Liver (tissue), 9 donors: ENCODE data around the gene PEAR1. TPM values are rescaled to one million over a fixed set of nuclear protein-coding genes. Genes with fewer than 3 reads are reported as not detected.

Source experiments
- DNase-seq: peaks from one replicate; pipeline ENCODE4 v3.0.0-alpha.2; 2017; ENCODE audit warnings: low spot score
- H3K27ac ChIP-seq, 2 donors: one replicate each; pipeline ENCODE4 v1.7.0; 2013; ENCODE audit warnings: inconsistent platforms in 2 of 2, low read length in 2 of 2, control low read depth in 1 of 2, low read depth in 1 of 2, mild to moderate bottlenecking in 1 of 2
- H3K27me3 ChIP-seq, 4 donors: one replicate each; pipeline versions ENCODE4 v1.6.1 to v1.7.0; 2013; ENCODE audit warnings: low read length in 3 of 4, inconsistent platforms in 1 of 4, mild to moderate bottlenecking in 1 of 4, moderate library complexity in 1 of 4; ENCODE audit not compliant: control insufficient read depth in 4 of 4, insufficient read depth in 4 of 4
- H3K36me3 ChIP-seq, 4 donors: one replicate each; pipeline versions ENCODE4 v1.6.1 to v1.7.0; 2013; ENCODE audit warnings: low read length in 3 of 4, mild to moderate bottlenecking in 3 of 4, low read depth in 1 of 4, moderate library complexity in 1 of 4; ENCODE audit not compliant: control insufficient read depth in 4 of 4, insufficient read depth in 3 of 4
- H3K4me1 ChIP-seq, 4 donors: one replicate each; pipeline versions ENCODE4 v1.6.1 to v1.7.0; 2013; ENCODE audit warnings: low read length in 3 of 4, mild to moderate bottlenecking in 3 of 4, moderate library complexity in 1 of 4; ENCODE audit not compliant: control insufficient read depth in 4 of 4, insufficient read depth in 4 of 4
- H3K4me3 ChIP-seq, 3 donors: one replicate each; pipeline versions ENCODE4 v1.6.1 to v1.7.0; 2013; ENCODE audit warnings: low read length in 3 of 3, control low read depth in 1 of 3, low read depth in 1 of 3, mild to moderate bottlenecking in 1 of 3
- H3K9ac ChIP-seq, 2 donors: one replicate each; pipeline ENCODE4 v1.7.0; 2013; ENCODE audit warnings: low read length in 2 of 2, mild to moderate bottlenecking in 2 of 2, moderate library complexity in 2 of 2, control low read depth in 1 of 2, low read depth in 1 of 2
- H3K9me3 ChIP-seq, 4 donors: one replicate each; pipeline versions ENCODE4 v1.6.1 to v1.7.0; 2013; ENCODE audit warnings: low read length in 3 of 4; ENCODE audit not compliant: control insufficient read depth in 4 of 4
- EGR1 ChIP-seq, 2 donors: IDR thresholded peaks; 2 replicates each; pipeline ENCODE4 v1.6.1; 2016 to 2018; ENCODE audit warnings: antibody characterized with exemption in 2 of 2, low read depth in 2 of 2
- FOXA1 ChIP-seq: IDR thresholded peaks from 2 replicates; pipeline ENCODE4 v1.6.1; 2016; ENCODE audit warnings: antibody characterized with exemption
- FOXA2 ChIP-seq: IDR thresholded peaks from 2 replicates; pipeline ENCODE4 v1.6.1; 2016; ENCODE audit warnings: antibody characterized with exemption
- GABPA ChIP-seq, 2 donors: IDR thresholded peaks in 1 of 2; conservative IDR thresholded peaks in 1 of 2; 2 replicates each; pipeline ENCODE4 v1.6.1; 2016; ENCODE audit warnings: antibody characterized with exemption in 2 of 2, mild to moderate bottlenecking in 1 of 2, moderate library complexity in 1 of 2
- HNF4A ChIP-seq, 2 donors: conservative IDR thresholded peaks; 2 replicates each; pipeline ENCODE4 v1.6.1; 2016; ENCODE audit warnings: antibody characterized with exemption in 2 of 2, mild to moderate bottlenecking in 2 of 2
- HNF4G ChIP-seq: IDR thresholded peaks from 2 replicates; pipeline ENCODE4 v1.6.1; 2016; ENCODE audit warnings: antibody characterized with exemption
- JUND ChIP-seq, 2 donors: IDR thresholded peaks; 2 replicates each; pipeline ENCODE4 v1.6.1; 2016; ENCODE audit warnings: antibody characterized with exemption in 2 of 2
- NR2F2 ChIP-seq: IDR thresholded peaks from 2 replicates; pipeline ENCODE4 v1.6.1; 2016; ENCODE audit warnings: antibody characterized with exemption
- RAD21 ChIP-seq, 2 donors: IDR thresholded peaks; 2 replicates each; pipeline ENCODE4 v1.6.1; 2016; ENCODE audit warnings: antibody characterized with exemption in 2 of 2, mild to moderate bottlenecking in 2 of 2
- RXRA ChIP-seq, 2 donors: IDR thresholded peaks; 2 replicates each; pipeline ENCODE4 v1.6.1; 2017 to 2018; ENCODE audit warnings: antibody characterized with exemption in 2 of 2, mild to moderate bottlenecking in 1 of 2
- SP1 ChIP-seq: IDR thresholded peaks from 2 replicates; pipeline ENCODE4 v1.6.1; 2018; ENCODE audit warnings: antibody characterized with exemption, mild to moderate bottlenecking
- TAF1 ChIP-seq: conservative IDR thresholded peaks from 2 replicates; pipeline ENCODE4 v1.6.1; 2016; ENCODE audit warnings: antibody characterized with exemption, mild to moderate bottlenecking
- YY1 ChIP-seq: IDR thresholded peaks from 2 replicates; pipeline ENCODE4 v1.6.1; 2016; ENCODE audit warnings: antibody characterized with exemption, mild to moderate bottlenecking
- WGBS: extraction: QIAGEN DNeasy Blood & Tissue Kit; methylation state at CpG from one replicate; pipeline ENCODE4 v1.1.7; 2013; 5-methylcytosine and 5-hydroxymethylcytosine counted together
- polyA plus RNA-seq, 2 donors: library from polyadenylated mRNA; stranded (reverse) in 1 of 2; unstranded in 1 of 2; fragments of 200-250 nt in 1 of 2; fragments of >200 nt in 1 of 2; fragmentation: Nextera tagmentation in 1 of 2; extraction: Ambion mirVana in 1 of 2; gene quantifications; one replicate each; pipeline versions ENCODE4 v1.2.1 to v1.2.3, GENCODE V29; 2013 to 2015
- total RNA-seq, 2 donors: library from RNA; depleted of rRNA; stranded (reverse); fragments of >200 nt; gene quantifications; one replicate each; pipeline ENCODE4 v1.2.3, GENCODE V29; 2014
- TF ChIP-seq, protein P1 (sequence below): IDR thresholded peaks from 2 replicates; pipeline ENCODE4 v1.6.1; 2016; ENCODE audit warnings: antibody characterized with exemption
- TF ChIP-seq, protein P2 (sequence below): IDR thresholded peaks from 2 replicates; pipeline ENCODE4 v1.6.1; 2016; ENCODE audit warnings: antibody characterized with exemption, mild to moderate bottlenecking
- TF ChIP-seq, protein P3 (sequence below): IDR thresholded peaks from 2 replicates; pipeline ENCODE4 v1.6.1; 2016; ENCODE audit warnings: antibody characterized with exemption
- TF ChIP-seq, protein P4 (sequence below): IDR thresholded peaks from 2 replicates; pipeline ENCODE4 v1.6.1; 2016; ENCODE audit warnings: antibody characterized with exemption
- TF ChIP-seq, protein P5 (sequence below): fragments of 150-350 bp; IDR thresholded peaks from 2 replicates; pipeline ENCODE4 v1.5.1; 2017; ENCODE audit warnings: improper control_type of control experiment, low read depth, low read length; ENCODE audit not compliant: missing input control
- donor health status: healthy.
- donor health status: healthy.
- donor health status: healthy.
- donor health status: healthy.
- donor health status: healthy.

Gene PEAR1
- total and polyA plus RNA-seq, 4 donors = 2.1 to 4.4 (median 3.1) TPM

DNA sequence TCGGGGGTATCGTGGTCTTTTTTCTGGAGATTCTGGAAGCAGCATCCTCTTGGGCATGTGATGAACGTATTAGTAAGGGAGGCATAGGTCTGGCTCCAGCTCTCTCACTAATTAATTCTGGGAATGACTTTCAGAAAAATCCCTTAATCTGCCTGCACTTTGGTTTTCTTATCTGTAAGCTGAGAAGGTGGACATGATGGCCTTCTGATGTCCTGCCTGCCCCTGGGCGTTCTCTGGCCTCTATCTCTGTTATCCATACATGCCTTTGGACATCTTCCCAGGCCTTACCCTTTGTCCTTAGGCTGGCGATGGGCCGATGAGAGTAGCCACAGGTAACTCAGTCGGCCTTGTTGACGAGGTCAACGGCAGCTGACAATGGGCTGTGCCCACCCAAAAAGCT is 24.1 kb upstream of the PEAR1 start:
- Histone ChIP-seq H3K4me1 (no peaks in the 10 kb centered on the region), H3K27ac (no peak overlapping the region), H3K4me3 (no peak overlapping the region), H3K9me3 (no peaks in the 10 kb centered on the region), H3K9ac (no peak overlapping the region), H3K27me3 (no peaks in the 10 kb centered on the region), H3K36me3 (no peaks in the 10 kb centered on the region)
- no peak for TF ChIP-seq TAF1
- no peak for TF ChIP-seq RAD21 (IDR thresholded peaks at IDR 0.05)
- TF ChIP-seq, protein P1, sequence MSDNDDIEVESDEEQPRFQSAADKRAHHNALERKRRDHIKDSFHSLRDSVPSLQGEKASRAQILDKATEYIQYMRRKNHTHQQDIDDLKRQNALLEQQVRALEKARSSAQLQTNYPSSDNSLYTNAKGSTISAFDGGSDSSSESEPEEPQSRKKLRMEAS = no peak
- no peak for TF ChIP-seq NR2F2
- TF ChIP-seq RXRA (IDR thresholded peaks at IDR 0.05) = no peak
- TF ChIP-seq, protein P2, sequence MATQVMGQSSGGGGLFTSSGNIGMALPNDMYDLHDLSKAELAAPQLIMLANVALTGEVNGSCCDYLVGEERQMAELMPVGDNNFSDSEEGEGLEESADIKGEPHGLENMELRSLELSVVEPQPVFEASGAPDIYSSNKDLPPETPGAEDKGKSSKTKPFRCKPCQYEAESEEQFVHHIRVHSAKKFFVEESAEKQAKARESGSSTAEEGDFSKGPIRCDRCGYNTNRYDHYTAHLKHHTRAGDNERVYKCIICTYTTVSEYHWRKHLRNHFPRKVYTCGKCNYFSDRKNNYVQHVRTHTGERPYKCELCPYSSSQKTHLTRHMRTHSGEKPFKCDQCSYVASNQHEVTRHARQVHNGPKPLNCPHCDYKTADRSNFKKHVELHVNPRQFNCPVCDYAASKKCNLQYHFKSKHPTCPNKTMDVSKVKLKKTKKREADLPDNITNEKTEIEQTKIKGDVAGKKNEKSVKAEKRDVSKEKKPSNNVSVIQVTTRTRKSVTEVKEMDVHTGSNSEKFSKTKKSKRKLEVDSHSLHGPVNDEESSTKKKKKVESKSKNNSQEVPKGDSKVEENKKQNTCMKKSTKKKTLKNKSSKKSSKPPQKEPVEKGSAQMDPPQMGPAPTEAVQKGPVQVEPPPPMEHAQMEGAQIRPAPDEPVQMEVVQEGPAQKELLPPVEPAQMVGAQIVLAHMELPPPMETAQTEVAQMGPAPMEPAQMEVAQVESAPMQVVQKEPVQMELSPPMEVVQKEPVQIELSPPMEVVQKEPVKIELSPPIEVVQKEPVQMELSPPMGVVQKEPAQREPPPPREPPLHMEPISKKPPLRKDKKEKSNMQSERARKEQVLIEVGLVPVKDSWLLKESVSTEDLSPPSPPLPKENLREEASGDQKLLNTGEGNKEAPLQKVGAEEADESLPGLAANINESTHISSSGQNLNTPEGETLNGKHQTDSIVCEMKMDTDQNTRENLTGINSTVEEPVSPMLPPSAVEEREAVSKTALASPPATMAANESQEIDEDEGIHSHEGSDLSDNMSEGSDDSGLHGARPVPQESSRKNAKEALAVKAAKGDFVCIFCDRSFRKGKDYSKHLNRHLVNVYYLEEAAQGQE = no peak
- no peak for TF ChIP-seq FOXA1
- TF ChIP-seq SP1 = no peak
- TF ChIP-seq HNF4G = no peak
- TF ChIP-seq FOXA2 = no peak
- TF ChIP-seq, protein P3, sequence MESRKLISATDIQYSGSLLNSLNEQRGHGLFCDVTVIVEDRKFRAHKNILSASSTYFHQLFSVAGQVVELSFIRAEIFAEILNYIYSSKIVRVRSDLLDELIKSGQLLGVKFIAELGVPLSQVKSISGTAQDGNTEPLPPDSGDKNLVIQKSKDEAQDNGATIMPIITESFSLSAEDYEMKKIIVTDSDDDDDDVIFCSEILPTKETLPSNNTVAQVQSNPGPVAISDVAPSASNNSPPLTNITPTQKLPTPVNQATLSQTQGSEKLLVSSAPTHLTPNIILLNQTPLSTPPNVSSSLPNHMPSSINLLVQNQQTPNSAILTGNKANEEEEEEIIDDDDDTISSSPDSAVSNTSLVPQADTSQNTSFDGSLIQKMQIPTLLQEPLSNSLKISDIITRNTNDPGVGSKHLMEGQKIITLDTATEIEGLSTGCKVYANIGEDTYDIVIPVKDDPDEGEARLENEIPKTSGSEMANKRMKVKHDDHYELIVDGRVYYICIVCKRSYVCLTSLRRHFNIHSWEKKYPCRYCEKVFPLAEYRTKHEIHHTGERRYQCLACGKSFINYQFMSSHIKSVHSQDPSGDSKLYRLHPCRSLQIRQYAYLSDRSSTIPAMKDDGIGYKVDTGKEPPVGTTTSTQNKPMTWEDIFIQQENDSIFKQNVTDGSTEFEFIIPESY = no peak
- TF ChIP-seq HNF4A (conservative IDR thresholded peaks at IDR 0.05) = no peak
- TF ChIP-seq, protein P4, sequence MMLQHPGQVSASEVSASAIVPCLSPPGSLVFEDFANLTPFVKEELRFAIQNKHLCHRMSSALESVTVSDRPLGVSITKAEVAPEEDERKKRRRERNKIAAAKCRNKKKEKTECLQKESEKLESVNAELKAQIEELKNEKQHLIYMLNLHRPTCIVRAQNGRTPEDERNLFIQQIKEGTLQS = no peak
- TF ChIP-seq JUND (IDR thresholded peaks at IDR 0.05) = no peak
- no peak for TF ChIP-seq EGR1 (IDR thresholded peaks at IDR 0.05; ENCODE audit: low read depth in 2 of 2)
- TF ChIP-seq YY1 = no peak
- TF ChIP-seq GABPA (IDR thresholded peaks at IDR 0.05 in 1 of 2, conservative IDR thresholded peaks at IDR 0.05 in 1 of 2) = no peak
- 70% methylated on average over 9 of the region's 9 CpGs for WGBS
- DNase-seq = no peak

DNA sequence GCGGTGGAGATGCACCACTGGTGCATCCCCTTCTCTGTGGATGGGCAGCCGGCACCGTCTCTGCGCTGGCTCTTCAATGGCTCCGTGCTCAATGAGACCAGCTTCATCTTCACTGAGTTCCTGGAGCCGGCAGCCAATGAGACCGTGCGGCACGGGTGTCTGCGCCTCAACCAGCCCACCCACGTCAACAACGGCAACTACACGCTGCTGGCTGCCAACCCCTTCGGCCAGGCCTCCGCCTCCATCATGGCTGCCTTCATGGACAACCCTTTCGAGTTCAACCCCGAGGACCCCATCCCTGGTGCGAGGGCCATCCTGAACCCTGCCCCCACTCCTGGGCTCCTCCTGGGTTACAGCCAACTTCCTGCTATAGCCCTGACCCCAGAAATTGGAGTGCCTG is 19.9 kb upstream of the PEAR1 start:
- no peak overlapping the region for H3K9ac ChIP-seq
- 93% methylated on average over 18 of the region's 18 CpGs for WGBS
- H3K4me3 ChIP-seq = no peak overlapping the region
- H3K27ac ChIP-seq = no peak overlapping the region
- no peaks in the 10 kb centered on the region for H3K9me3 ChIP-seq
- H3K4me1 ChIP-seq = no peaks in the 10 kb centered on the region
- H3K27me3 ChIP-seq = no peaks in the 10 kb centered on the region
- no peak for DNase-seq
- no peaks in the 10 kb centered on the region for H3K36me3 ChIP-seq
- TF ChIP-seq JUND (IDR thresholded peaks at IDR 0.05) (no peak), NR2F2 (no peak), FOXA2 (no peak), RAD21 (IDR thresholded peaks at IDR 0.05) (no peak), TAF1 (no peak), SP1 (no peak), YY1 (no peak), HNF4A (conservative IDR thresholded peaks at IDR 0.05) (no peak)
- TF ChIP-seq, protein P3 = no peak
- TF ChIP-seq, protein P5, sequence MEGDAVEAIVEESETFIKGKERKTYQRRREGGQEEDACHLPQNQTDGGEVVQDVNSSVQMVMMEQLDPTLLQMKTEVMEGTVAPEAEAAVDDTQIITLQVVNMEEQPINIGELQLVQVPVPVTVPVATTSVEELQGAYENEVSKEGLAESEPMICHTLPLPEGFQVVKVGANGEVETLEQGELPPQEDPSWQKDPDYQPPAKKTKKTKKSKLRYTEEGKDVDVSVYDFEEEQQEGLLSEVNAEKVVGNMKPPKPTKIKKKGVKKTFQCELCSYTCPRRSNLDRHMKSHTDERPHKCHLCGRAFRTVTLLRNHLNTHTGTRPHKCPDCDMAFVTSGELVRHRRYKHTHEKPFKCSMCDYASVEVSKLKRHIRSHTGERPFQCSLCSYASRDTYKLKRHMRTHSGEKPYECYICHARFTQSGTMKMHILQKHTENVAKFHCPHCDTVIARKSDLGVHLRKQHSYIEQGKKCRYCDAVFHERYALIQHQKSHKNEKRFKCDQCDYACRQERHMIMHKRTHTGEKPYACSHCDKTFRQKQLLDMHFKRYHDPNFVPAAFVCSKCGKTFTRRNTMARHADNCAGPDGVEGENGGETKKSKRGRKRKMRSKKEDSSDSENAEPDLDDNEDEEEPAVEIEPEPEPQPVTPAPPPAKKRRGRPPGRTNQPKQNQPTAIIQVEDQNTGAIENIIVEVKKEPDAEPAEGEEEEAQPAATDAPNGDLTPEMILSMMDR = no peak
- TF ChIP-seq, protein P2 = no peak
- TF ChIP-seq, protein P1 = no peak
